Peyer's patch (tissue), 4 donors: Measurements from ENCODE around the gene RPS6KA5.

Experiments
- POLR2A ChIP-seq, 2 donors: fragments of 450-650 bp; IDR thresholded peaks; one replicate each; pipeline ENCODE4 v1.5.1; 2017; ENCODE audit warnings: antibody characterized with exemption in 2 of 2, mild to moderate bottlenecking in 2 of 2, moderate library complexity in 2 of 2
- TF ChIP-seq, protein P1 (sequence below), 6 experiments: fragments of 450-650 bp in 4 of 6; fragments of 200-600 bp in 2 of 6; sonication (generic) in 1 of 6; IDR thresholded peaks; one replicate each; pipeline ENCODE4 v1.5.1; 2017 to 2019; ENCODE audit warnings: antibody characterized with exemption in 6 of 6, mild to moderate bottlenecking in 3 of 6, moderate library complexity in 1 of 6

DNA sequence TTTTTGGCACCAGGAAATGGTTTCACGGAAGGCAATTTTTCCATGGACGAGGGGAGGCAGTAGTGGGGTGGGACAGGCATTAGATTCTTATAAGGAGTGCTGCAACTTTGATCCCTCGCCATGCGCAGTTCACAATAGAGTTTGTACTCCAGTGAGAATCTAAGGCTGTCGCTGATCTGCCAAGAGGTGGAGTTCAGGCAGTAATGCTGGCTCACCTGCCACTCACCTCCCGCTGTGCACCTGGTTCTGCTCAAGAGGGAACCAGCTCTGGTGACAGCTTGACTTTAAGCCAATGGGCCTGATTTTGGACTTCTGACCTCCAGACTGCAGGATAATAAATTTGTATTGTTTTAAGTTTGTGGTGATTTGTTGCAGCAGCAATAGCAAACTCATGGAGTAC, 163.4 kb downstream of the RPS6KA5 start:
- TF ChIP-seq, protein P1, sequence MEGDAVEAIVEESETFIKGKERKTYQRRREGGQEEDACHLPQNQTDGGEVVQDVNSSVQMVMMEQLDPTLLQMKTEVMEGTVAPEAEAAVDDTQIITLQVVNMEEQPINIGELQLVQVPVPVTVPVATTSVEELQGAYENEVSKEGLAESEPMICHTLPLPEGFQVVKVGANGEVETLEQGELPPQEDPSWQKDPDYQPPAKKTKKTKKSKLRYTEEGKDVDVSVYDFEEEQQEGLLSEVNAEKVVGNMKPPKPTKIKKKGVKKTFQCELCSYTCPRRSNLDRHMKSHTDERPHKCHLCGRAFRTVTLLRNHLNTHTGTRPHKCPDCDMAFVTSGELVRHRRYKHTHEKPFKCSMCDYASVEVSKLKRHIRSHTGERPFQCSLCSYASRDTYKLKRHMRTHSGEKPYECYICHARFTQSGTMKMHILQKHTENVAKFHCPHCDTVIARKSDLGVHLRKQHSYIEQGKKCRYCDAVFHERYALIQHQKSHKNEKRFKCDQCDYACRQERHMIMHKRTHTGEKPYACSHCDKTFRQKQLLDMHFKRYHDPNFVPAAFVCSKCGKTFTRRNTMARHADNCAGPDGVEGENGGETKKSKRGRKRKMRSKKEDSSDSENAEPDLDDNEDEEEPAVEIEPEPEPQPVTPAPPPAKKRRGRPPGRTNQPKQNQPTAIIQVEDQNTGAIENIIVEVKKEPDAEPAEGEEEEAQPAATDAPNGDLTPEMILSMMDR (IDR thresholded peaks at IDR 0.05) = no peak
- TF ChIP-seq POLR2A (IDR thresholded peaks at IDR 0.05) = no peak
